Measurements from ENCODE around the gene TCF12. TPM values are rescaled to one million over a fixed set of nuclear protein-coding genes. Genes with fewer than 3 reads are reported as not detected.
A peak's percentile ranks its signal among the peaks of the same experiment; 100 is the strongest.

The TCF12 gene
- total RNA-seq, 1 donor from 2014 or later = 78.5 TPM

DNA sequence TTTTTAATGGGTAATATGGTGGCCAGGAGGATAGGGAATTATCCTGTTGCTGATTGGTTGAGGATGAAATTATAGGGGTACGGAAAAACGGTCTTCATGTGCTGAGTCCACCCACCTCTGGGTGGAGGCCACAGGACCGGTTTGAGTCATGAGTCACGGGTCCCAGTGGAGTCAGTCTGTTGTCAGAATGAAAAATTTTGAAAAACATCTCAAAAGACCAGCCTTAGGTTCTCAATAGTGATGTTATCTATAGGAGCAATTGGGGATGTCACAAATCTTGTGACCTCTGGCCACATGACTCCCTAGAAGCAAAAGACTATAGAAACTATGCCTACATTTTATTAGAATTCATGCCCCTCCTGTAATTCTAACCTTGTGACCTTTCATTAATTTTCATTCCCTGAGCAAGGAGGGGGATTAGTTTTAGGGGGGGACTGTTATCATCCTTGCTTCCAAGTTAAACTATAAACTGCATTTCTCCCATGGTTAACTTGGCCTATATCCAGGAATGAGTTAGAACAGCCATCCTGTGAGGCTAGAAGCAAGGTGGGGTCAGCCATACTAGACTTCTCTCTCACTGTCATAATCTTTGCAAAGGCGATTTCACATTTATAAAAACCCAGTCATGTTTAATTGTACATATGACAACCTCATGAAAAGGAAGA is 101.2 kb downstream of the TCF12 start:
- peak; percentile 19 for DNase-seq

DNA sequence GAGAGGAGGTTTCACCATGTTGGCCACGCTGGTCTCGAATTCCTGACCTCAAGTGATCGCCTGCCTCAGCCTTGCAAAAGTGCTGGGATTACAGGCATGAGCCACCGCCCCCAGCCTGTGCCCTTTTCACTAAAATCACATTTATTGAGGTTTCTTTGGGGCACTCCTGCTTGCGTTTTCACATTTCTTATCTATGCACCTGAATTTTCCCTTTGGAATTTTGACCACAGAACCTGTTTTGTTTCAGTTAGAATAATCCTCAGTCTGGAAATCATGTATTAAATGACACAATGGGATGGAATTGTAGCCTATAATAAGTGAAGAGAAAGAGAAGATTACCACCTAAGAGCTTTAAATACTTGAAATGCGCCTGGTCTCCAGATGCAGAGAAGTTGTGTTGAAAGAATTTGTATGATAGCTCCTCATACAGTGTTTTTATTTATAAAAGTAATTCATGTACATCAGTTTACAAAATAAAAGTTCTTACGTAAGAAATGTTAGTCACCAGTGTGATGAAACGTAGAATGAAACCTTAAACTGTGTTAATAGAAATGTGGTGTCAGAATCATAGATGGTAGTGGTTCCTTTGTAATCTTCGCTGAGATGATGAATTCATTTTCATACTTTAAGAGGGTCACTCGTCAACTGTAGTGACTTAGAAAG is 107.0 kb downstream of the TCF12 start:
- DNase-seq = no peak

GRCh38 chr15:57026016-57026592 is 107.7 kb downstream of the TCF12 start:
- DNase-seq = no peak

- DNase-seq = no peak
Measured at GRCh38 chr15:57027596-57027995, 109.2 kb downstream of the TCF12 start.

DNA sequence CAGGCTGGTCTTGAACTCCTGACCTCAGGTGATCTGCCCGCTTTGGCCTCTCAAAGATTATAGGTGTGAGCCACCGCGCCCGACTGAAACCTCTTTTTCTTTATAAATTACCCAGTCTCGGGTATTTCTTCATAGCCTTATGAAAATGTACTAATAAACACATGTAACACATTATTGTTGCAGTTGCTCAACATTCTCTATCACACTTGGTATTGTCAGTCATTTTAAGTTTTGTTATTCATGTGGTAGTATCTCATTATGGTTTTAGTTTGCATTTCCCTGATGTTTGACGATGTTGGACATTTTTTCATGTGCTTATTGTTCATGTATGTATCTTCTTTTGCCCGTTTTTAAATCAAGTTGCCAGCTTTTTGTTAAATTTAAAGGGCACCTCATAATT is 109.7 kb downstream of the TCF12 start:
- DNase-seq = no peak

GRCh38 chr15:57030011-57030410 is 111.6 kb downstream of the TCF12 start:
- DNase-seq = no peak

DNA sequence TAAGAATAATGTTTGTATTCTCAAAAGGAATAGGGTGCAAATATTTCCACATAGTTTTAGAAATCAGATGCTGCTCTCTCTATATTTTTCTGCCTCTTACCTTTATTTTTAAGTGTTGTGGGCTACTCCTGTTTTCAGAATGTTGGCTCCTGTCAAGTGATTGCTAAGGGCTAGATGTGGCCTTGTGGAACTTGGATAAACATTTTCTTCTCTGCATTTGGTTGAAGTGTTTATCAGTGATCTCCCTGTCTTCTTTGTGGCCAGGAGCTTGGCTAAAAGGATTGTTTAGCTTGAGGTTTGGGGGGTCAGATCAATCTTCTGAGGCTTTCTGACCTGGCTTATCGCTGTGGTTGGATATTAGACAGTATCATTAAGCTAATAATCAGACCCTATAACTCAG is 112.6 kb downstream of the TCF12 start:
- no peak for DNase-seq

GRCh38 chr15:57031605-57032004 is 113.2 kb downstream of the TCF12 start:
- peak; percentile 63 for DNase-seq

DNA sequence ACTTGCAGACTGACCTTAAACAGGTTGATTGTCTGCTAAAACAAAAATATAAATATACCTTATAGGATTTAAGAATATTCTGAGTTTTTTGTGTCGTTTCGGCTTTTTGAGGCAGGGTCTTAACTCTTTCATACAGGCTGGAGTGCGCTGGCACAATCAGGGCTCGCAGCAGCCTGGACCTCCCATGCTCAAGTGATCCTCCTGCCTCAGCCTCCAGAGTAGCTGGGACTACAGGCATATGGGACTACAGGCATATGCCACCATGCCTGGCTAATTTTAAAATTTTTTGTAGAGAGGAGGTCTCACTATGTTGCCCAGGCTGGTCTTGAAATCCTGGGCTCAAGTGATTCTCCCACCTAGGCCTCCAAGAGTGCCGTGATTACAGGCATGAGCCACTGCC is 113.9 kb downstream of the TCF12 start:
- DNase-seq = no peak

DNA sequence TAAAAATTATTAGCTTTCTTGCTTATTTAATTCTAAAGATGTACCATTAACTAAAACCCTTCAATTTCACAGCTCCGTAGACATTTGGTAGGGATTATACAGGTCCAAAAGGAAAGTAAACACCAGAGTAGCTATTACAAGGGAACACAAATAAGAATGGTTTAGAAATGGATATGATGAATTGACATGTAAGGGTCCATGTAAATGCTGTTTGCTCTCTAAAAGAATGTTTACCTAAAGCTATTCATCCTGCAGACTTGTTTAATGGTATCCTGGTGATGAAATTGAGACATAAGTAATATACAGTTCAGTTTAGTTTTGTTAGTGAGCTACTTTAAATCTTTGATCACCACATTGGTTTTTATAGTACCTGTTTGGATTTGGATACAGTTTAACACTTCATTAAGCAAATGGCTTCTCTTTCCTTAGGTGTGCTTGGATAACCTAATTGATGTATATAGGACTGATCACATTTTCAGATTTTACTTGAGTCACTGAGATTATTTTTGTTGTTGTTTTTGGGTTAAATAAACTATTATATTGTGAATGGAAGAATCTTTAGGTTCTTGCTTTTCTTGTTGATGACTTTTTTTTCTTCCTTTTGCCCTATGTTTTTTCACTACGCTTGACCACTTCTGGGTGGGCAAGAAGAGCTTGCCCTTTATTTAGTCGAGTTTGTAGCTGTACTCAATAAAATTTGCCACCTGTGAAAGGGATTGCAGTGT is 115.4 kb downstream of the TCF12 start:
- DNase-seq = no peak

- no peak for DNase-seq
Measured at GRCh38 chr15:57034613-57035012, 116.2 kb downstream of the TCF12 start.

- no peak for DNase-seq
Measured at GRCh38 chr15:57035664-57036063, 117.2 kb downstream of the TCF12 start.

DNA sequence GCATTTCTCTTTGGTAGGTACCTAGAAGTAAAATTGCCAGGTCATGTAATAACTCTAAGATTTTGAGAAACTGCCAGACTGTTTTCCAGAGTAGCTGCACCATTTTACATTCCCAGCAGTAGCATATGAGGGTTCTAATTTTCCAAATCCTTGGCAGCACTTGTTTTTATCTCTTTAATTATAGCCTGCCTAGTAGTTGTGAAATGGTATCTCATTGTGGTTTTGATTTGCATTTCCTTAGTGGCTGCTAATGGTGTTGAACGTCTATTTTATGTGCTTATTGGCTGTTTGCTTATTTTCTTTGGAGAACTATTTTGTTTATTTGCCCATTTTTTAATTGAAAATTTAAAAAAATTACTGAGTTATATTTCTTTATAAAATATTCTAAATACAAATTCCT is 117.9 kb downstream of the TCF12 start:
- no peak for DNase-seq

DNA sequence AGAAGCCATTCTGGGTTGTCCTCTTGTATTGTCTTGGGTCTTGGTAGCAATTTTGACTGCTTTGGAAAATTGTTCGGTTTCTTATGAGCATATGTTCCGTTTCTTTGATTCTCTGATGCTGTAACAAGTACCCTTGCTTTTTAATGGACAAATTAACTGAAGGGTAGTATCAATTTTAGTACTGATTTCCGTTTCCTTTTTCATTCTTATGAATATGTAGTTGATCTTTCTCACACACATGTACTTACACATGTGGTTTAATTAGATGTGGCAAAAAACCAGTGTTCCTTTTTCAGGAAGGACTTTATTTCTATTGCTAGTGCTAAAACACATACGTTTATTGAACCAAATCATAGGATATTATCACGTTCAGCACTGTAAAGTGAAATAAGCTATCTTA is 119.1 kb downstream of the TCF12 start:
- DNase-seq = no peak

DNA sequence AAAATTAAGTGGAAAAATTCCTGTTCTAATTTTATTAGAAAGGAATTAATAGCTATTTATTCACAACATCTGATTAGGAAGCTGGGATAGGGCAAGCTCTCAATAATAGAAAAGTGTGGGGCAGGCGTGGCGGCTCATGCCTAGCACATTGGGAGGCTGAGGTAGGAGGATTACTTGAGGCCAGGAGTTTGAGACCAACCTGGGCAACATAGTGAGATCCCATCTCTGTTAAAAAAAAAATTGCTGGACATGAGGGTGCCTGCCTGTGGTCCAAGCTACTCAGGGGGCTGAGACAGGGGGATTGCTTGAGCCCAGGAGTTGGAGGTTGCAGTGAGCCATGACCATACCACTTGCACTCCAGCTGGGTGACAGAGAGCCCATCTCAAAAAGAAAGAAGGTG is 119.6 kb downstream of the TCF12 start:
- no peak for DNase-seq

GRCh38 chr15:57038496-57038895 is 120.1 kb downstream of the TCF12 start:
- no peak for DNase-seq

GRCh38 chr15:57041416-57041815 is 123.0 kb downstream of the TCF12 start:
- no peak for DNase-seq

DNA sequence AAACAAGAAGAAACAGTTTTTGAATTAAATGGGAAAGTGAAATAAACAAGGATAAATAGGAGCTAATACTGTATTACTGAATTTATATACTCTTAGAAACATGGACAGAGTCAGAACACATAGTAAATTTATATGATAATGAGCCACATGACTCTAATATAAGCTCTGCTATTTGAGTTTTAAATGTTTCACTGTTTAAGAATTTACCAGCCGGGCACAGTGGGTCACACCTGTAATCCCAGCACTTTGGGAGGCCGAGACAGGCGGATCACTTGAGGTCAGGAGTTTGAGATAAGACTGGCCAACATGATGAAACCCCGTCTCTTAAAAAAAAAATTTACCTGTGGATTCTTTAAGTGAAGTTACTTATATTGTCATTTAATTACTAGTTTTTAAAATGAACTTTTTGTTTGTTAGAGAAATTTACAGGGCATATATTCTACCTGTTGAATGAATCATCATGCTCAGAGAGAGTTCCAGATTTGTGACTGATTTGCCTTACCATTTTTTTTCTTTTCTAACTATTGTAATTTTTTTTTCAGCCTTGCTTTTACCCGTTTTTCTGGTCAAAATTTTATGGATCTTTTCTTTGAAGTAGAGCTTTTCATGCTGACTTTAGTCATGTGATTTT is 125.7 kb downstream of the TCF12 start:
- DNase-seq = no peak

GRCh38 chr15:57044970-57045369 is 126.5 kb downstream of the TCF12 start:
- no peak for DNase-seq

- no peak for DNase-seq
Measured at GRCh38 chr15:57045741-57046382, 127.4 kb downstream of the TCF12 start.

DNA sequence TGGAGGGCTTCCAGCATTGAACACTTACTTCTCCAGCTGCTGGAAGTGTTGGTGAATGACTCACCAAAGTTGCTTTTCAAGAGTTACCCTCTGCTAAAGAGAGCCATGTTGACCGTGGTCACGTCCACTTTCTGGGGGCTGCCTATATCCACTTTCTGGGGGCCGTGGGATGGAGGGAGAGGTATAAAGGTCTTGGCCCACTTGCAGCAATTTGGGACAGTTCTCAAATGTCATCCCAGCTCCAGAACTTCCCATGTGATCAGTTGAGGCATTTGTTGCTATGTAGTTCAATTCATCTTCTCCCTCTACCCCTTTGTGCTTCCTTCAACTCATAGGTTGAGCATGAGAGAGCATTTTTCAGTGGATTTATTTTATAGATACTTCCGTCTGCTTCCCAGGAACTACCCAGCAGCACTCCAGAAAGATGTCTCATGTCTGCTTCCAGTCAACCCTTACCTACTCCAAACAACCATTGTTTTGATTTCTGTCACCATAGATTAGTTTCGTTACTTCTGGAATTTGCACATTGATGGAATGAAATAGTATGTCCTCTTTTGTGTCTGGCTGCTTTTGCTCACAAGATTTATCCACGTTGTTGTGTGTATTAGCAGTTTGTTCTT is 130.6 kb downstream of the TCF12 start:
- DNase-seq = no peak

DNA sequence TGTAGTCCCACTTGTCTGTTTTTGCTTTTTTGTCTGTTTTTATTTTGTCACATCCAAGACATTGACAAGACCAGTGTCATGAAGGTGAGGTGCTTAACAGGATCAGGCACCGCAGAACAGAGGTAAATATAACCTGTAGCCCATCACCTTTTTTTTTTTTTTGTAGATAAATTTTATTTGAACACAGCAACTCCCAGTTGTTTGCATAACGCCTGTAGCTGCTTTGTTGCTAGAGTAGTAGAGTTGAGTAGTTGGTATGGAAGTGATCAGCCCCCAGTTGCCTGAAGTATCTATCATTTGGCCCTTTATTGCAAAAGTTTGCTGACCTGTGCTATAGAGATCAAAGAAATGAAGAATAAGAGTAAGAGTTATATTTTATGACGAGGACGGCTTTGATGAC is 135.0 kb downstream of the TCF12 start:
- no peak for DNase-seq
